HCT116 (cell line): ENCODE data around the gene CD99L2.

Experiments
- CEBPB ChIP-seq: IDR thresholded peaks from 2 replicates; pipeline ENCODE4 v1.6.1; 2012; ENCODE audit warnings: low read depth
- EZH2 ChIP-seq: fragments of 200-600 bp; sonication (generic); IDR thresholded peaks from 2 replicates; pipeline ENCODE4 v1.6.1; 2017; ENCODE audit warnings: antibody characterized with exemption, mixed run types
- EZH2phosphoT487 ChIP-seq: fragments of 200-600 bp; IDR thresholded peaks from 2 replicates; pipeline ENCODE4 v1.6.1; 2018; ENCODE audit warnings: antibody characterized with exemption, borderline replicate concordance
- POLR2A ChIP-seq: IDR thresholded peaks from 2 replicates; pipeline ENCODE4 v1.7.0; 2011; ENCODE audit warnings: borderline replicate concordance; ENCODE audit not compliant: insufficient read depth, insufficient read length; ENCODE audit errors: extremely low read depth
- POLR2AphosphoS5 ChIP-seq: IDR thresholded peaks from 2 replicates; pipeline ENCODE4 v1.6.1; 2011; ENCODE audit warnings: mild to moderate bottlenecking, low read depth, low read length, moderate library complexity
- REST ChIP-seq: IDR thresholded peaks from 2 replicates; pipeline ENCODE4 v1.6.1; 2012; ENCODE audit warnings: low read depth
- TCF7L2 ChIP-seq: IDR thresholded peaks from 2 replicates; pipeline ENCODE4 v1.7.0; 2011; ENCODE audit warnings: borderline replicate concordance, inconsistent platforms; ENCODE audit not compliant: insufficient read depth, insufficient read length; ENCODE audit errors: extremely low read depth
- ZFX ChIP-seq: fragments of 450-650 bp; IDR thresholded peaks from 2 replicates; pipeline ENCODE4 v1.6.1; 2017
- ZNF274 ChIP-seq: fragments of 200-500 bp; sonication (Bioruptor generic); IDR thresholded peaks from 2 replicates; pipeline ENCODE4 v1.6.1; 2014; ENCODE audit warnings: mild to moderate bottlenecking, low read depth, low read length, inconsistent platforms
- TF ChIP-seq, protein P1 (sequence below), 3 experiments: fragments of 200-600 bp in 1 of 3; sonication (generic) in 1 of 3; IDR thresholded peaks in 2 of 3; conservative IDR thresholded peaks in 1 of 3; 2 replicates each; pipeline ENCODE4 v1.5.1; 2012 to 2017; ENCODE audit warnings: low read depth in 2 of 3, low read length in 2 of 3, antibody characterized with exemption in 1 of 3, borderline replicate concordance in 1 of 3, control low read depth in 1 of 3, mild to moderate bottlenecking in 1 of 3, mixed read lengths in 1 of 3, mixed run types in 1 of 3, moderate library complexity in 1 of 3; ENCODE audit not compliant: insufficient read depth in 1 of 3
- TF ChIP-seq, protein P2 (sequence below): IDR thresholded peaks from 2 replicates; pipeline ENCODE4 v1.6.1; 2012
- TF ChIP-seq, protein P3 (sequence below): IDR thresholded peaks from 2 replicates; pipeline ENCODE4 v1.6.1; 2012

DNA sequence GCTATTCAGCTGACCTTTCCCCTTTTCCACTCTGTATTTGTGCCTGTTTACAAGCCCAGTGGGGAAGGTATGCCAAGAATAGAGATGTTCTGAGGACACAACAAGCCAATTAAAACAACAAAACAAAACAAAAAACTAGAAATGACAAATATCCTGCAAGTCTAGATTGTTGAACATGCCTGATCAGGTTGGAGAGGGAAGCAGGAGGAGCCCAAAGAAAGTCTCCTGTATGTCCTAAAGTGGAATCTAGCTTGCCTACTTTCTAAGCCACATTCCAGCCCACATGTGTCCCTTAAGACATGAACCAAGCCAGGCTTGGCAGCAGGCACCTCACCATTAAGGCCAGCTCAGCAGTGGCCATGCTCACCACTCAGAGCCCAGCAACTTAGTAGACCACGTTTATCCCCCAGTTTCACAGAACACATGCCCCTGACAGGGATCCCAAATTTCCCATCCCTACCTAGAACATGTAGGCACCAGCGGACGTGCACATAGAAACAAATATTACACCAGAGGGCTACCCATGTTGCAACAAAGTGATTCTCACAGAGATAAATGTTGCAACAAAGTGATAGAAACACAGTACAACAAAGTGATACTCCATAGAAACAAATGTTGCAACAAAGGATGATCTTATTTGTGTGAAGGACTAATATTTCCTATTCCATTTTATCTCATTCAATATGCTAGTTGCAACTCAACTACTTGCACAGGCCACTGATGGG is 48.3 kb downstream of the CD99L2 start:
- TF ChIP-seq, protein P1, sequence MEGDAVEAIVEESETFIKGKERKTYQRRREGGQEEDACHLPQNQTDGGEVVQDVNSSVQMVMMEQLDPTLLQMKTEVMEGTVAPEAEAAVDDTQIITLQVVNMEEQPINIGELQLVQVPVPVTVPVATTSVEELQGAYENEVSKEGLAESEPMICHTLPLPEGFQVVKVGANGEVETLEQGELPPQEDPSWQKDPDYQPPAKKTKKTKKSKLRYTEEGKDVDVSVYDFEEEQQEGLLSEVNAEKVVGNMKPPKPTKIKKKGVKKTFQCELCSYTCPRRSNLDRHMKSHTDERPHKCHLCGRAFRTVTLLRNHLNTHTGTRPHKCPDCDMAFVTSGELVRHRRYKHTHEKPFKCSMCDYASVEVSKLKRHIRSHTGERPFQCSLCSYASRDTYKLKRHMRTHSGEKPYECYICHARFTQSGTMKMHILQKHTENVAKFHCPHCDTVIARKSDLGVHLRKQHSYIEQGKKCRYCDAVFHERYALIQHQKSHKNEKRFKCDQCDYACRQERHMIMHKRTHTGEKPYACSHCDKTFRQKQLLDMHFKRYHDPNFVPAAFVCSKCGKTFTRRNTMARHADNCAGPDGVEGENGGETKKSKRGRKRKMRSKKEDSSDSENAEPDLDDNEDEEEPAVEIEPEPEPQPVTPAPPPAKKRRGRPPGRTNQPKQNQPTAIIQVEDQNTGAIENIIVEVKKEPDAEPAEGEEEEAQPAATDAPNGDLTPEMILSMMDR (IDR thresholded peaks at IDR 0.05 in 2 of 3, conservative IDR thresholded peaks at IDR 0.05 in 1 of 3; ENCODE audit: borderline replicate concordance in 1 of 3, insufficient read depth in 1 of 3, low read depth in 2 of 3, low read length in 2 of 3): no peak
- TF ChIP-seq REST (no peak), EZH2 (no peak), CEBPB (no peak), POLR2A (no peak), TCF7L2 (no peak), POLR2AphosphoS5 (no peak), EZH2phosphoT487 (no peak), ZNF274 (no peak), ZFX (no peak)
- TF ChIP-seq, protein P2, sequence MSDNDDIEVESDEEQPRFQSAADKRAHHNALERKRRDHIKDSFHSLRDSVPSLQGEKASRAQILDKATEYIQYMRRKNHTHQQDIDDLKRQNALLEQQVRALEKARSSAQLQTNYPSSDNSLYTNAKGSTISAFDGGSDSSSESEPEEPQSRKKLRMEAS: no peak
- TF ChIP-seq, protein P3, sequence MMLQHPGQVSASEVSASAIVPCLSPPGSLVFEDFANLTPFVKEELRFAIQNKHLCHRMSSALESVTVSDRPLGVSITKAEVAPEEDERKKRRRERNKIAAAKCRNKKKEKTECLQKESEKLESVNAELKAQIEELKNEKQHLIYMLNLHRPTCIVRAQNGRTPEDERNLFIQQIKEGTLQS: no peak
